ENCODE measurements around the gene TYROBP. TPM values are rescaled to one million over a fixed set of nuclear protein-coding genes. Genes with fewer than 3 reads are reported as not detected.

The TYROBP gene
- total RNA-seq, 4 donors from 2014 or later, result 47.1 to 145 (median 50.7) TPM

- no peaks in the 10 kb centered on the region for H3K9me3 ChIP-seq
- no peak overlapping the region for H3K27ac ChIP-seq (replicated peaks in 1 of 4)
- no peaks in the 10 kb centered on the region for H3K36me3 ChIP-seq
- intact Hi-C loops (cut with DNase I), result loop anchor here (10.0 kb wide), 1 partner anchor 74 kb away; no protein-coding TSS in a partner anchor
- WGBS, result 81% methylated on average over 2 of the region's 6 CpGs
- peaks cover 4 to 96% (median 43%) of the 10 kb centered on the region in 4 donors for H3K27me3 ChIP-seq
- DNase-seq (ENCODE audit: extremely low spot score), result no peak
- H3K4me1 ChIP-seq, result peaks cover 14 to 25% (median 20%) of the 10 kb centered on the region in 4 donors
- no peak for TF ChIP-seq EP300 (IDR thresholded peaks at IDR 0.05)
- no peak for TF ChIP-seq POLR2AphosphoS5 (IDR thresholded peaks at IDR 0.05)
- no peak for TF ChIP-seq POLR2A (IDR thresholded peaks at IDR 0.05; ENCODE audit: low read depth)
- no peak for TF ChIP-seq CTCF (IDR thresholded peaks at IDR 0.05)
- no peak overlapping the region for H3K4me3 ChIP-seq
These were observed 49.8 kb downstream of the TYROBP start for GRCh38 chr19:35858311-35858710.

GRCh38 chr19:35856546-35857149, 51.4 kb downstream of the TYROBP start, which contains the start of gene KIRREL2:
Gene KIRREL2, plus strand, starts transcription at chr19:35856911. Its CDS starts 209 bp downstream, at chr19:35857120.
- Histone ChIP-seq H3K36me3 (no peaks in the 10 kb centered on the region), H3K27me3 (peaks cover 4 to 97% (median 40%) of the 10 kb centered on the region in 4 donors), H3K27ac (replicated peaks in 1 of 4) (no peak within 1 kb of the TSS), H3K4me1 (peaks cover 14 to 25% (median 20%) of the 10 kb centered on the region in 4 donors), H3K4me3 (peak within 1 kb of the TSS; percentile 49 to 61 (median 54)), H3K9me3 (no peaks in the 10 kb centered on the region)
- no peak for DNase-seq (ENCODE audit: extremely low spot score)
- 3% methylated on average over 23 of the region's 42 CpGs for WGBS
- TF ChIP-seq POLR2AphosphoS5 (IDR thresholded peaks at IDR 0.05) (no peak), EP300 (IDR thresholded peaks at IDR 0.05) (no peak), POLR2A (IDR thresholded peaks at IDR 0.05; ENCODE audit: low read depth) (no peak), CTCF (IDR thresholded peaks at IDR 0.05) (no peak)
- intact Hi-C loops (cut with DNase I), result loop anchor here (10.0 kb wide), 1 partner anchor 72 kb away; no protein-coding TSS in a partner anchor

Small RNA genes lying within 50 kb of the gene (small RNA-seq; reads per million reads assigned to genes)
- gene AF038458.1 (0 reads per million in 3 donors), gene RN7SL402P (0 reads per million in 3 donors)

Other genes with a start within 250 kb of the TYROBP start
- gene UPK1A, start 241.8 kb downstream of the TYROBP start, total RNA-seq, result not detected
- not detected for gene ZBTB32, start 203.7 kb downstream of the TYROBP start, total RNA-seq
- 10 to 100 TPM; 22.0 to 30.6 (median 24.2) TPM for gene KMT2B, start 190.3 kb downstream of the TYROBP start, total RNA-seq
- gene IGFLR1, start 165.8 kb downstream of the TYROBP start, total RNA-seq, result 1 to 10 TPM; 1.7 to 8.1 (median 5.9) TPM
- gene U2AF1L4, start 162.9 kb downstream of the TYROBP start, total RNA-seq, result 10 to 100 TPM in 3 of 4 donors, 1 to 10 TPM in 1; 7.9 to 31.1 (median 20.9) TPM
- gene PSENEN, start 162.6 kb downstream of the TYROBP start, total RNA-seq, result 10 to 100 TPM; 27.4 to 48.7 (median 33.8) TPM
- gene LIN37, start 159.7 kb downstream of the TYROBP start, total RNA-seq, result 10 to 100 TPM; 11.6 to 18.3 (median 15.6) TPM
- gene HSPB6, start 151.3 kb downstream of the TYROBP start, total RNA-seq, result 100 to 1,000 TPM in 2 of 4 donors, 10 to 100 TPM in 2; 64.4 to 146 (median 105) TPM
- 1 to 10 TPM; 5.6 to 8.7 (median 7.1) TPM for gene PROSER3, start 150.1 kb downstream of the TYROBP start, total RNA-seq
- gene ARHGAP33, start 132.7 kb downstream of the TYROBP start, total RNA-seq, result 10 to 100 TPM in 2 of 4 donors, 1 to 10 TPM in 2; 3.3 to 11.2 (median 7.7) TPM
- not detected for gene PRODH2, start 95.5 kb downstream of the TYROBP start, total RNA-seq
- not detected for gene NPHS1, start 55.8 kb downstream of the TYROBP start, total RNA-seq
- not detected for gene KIRREL2, start 51.4 kb downstream of the TYROBP start, total RNA-seq
- gene APLP1, start 39.7 kb downstream of the TYROBP start, total RNA-seq, result 10 to 100 TPM in 2 of 4 donors, 1 to 10 TPM in 2; 4.6 to 14.6 (median 8.8) TPM
- gene NFKBID, start 7.8 kb downstream of the TYROBP start, total RNA-seq, result 1 to 10 TPM; 2.5 to 6.2 (median 5.3) TPM
- 10 to 100 TPM in 1 of 4 donors, 1 to 10 TPM in 1, not detected in 2; 3.7 to 14.6 TPM for gene HCST, start 5.8 kb downstream of the TYROBP start, total RNA-seq
- gene LRFN3, start 28.1 kb upstream of the TYROBP start, total RNA-seq, result 10 to 100 TPM in 3 of 4 donors, 1 to 10 TPM in 1; 7.5 to 22.6 (median 15.3) TPM
- gene SDHAF1, start 86.9 kb upstream of the TYROBP start, total RNA-seq, result 10 to 100 TPM; 44.0 to 60.3 (median 50.2) TPM
- gene SYNE4, start 100.5 kb upstream of the TYROBP start, total RNA-seq, result 1 to 10 TPM in 1 of 4 donors, not detected in 3; 1.3 TPM
- gene ALKBH6, start 105.9 kb upstream of the TYROBP start, total RNA-seq, result 10 to 100 TPM; 27.0 to 43.6 (median 35.5) TPM
- gene CLIP3, start 124.6 kb upstream of the TYROBP start, total RNA-seq, result 10 to 100 TPM; 39.9 to 73.3 (median 51.4) TPM
- 10 to 100 TPM in 2 of 4 donors, 1 to 10 TPM in 2; 6.3 to 21.3 (median 12.1) TPM for gene THAP8, start 146.0 kb upstream of the TYROBP start, total RNA-seq
- gene WDR62, start 146.6 kb upstream of the TYROBP start, total RNA-seq, result under 1 TPM in 3 of 4 donors, not detected in 1; 0.26 to 0.52 (median 0.50) TPM
- not detected for gene OVOL3, start 202.8 kb upstream of the TYROBP start, total RNA-seq
- 100 to 1,000 TPM in 2 of 4 donors, 10 to 100 TPM in 2; 64.8 to 152 (median 85.7) TPM for gene POLR2I, start 206.6 kb upstream of the TYROBP start, total RNA-seq
- 100 to 1,000 TPM; 164 to 230 (median 192) TPM for gene TBCB, start 207.2 kb upstream of the TYROBP start, total RNA-seq
- 100 to 1,000 TPM; 212 to 245 (median 229) TPM for gene CAPNS1, start 231.8 kb upstream of the TYROBP start, total RNA-seq
- 100 to 1,000 TPM in 2 of 4 donors, 10 to 100 TPM in 2; 65.8 to 231 (median 101) TPM for gene COX7A1, start 244.2 kb upstream of the TYROBP start, total RNA-seq